Activated CD8-positive, alpha-beta memory T cell treated with anti-CD3 and anti-CD28 coated beads, Interleukin-2, amount 50 U/mL, for 1 hour (primary cell): Measurements from ENCODE around the gene KBTBD2.
A peak's percentile ranks its signal among the peaks of the same experiment; 100 is the strongest.
"Not testable (repeated sequence)": the region's sequence is repeated elsewhere in the genome, so short reads cannot be mapped to it uniquely, and the experiment has no call there.

Source experiments
- DNase-seq: peaks from one replicate; pipeline ENCODE4 v3.0.0-alpha.2; 2020; ENCODE audit errors: extremely low read depth

The KBTBD2 gene

GRCh38 chr7:32855837-32856775 lies 35.5 kb downstream of the KBTBD2 start:
- DNase-seq: not testable (repeated sequence)

GRCh38 chr7:32850654-32851053 lies 40.9 kb downstream of the KBTBD2 start:
- not testable (repeated sequence) for DNase-seq

- DNase-seq: not testable (repeated sequence)
These were observed 42.9 kb downstream of the KBTBD2 start for GRCh38 chr7:32848655-32849054.

- DNase-seq: peak; percentile 78
These were observed 44.8 kb downstream of the KBTBD2 start for GRCh38 chr7:32846630-32847225.

DNA sequence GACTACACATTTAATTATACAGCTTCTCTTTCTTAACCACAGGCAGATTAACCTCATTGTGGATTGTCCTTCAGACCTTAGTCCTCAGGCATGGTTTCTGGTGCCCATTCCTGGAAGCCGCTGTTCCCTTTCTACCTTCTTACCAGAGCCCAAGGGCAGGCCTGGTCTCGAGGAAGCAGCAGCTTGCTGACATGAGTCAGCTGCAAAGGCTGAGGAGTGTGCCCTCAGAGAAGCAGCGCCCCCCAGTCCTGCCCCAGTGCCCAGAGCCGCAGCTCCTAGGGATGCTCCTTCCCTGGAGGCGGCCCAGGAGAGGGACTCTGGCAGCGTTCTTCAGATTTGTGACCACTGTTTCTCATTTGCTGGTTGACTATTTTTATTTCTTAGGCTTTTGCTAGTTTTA lies 46.8 kb downstream of the KBTBD2 start:
- DNase-seq: not testable (repeated sequence)

DNA sequence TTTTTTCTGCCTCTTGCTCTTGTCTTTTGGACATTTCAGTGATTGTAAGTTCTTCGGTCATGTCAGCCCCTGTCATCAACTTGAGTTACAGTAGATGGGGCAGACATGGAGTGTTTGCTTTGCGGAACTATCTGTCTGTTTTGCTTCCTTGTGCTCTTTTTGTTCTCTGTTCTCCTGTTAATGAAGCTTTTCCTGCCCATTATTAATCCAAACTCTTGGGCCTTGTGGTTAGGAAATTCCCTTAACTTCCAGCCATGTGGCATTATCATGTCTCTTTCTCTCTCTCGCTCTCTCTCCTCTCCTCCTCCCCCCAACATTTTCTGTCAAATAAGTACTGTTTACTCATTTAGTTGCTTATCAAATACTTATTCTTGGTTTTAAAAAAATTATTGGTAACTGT lies 47.8 kb downstream of the KBTBD2 start:
- DNase-seq: not testable (repeated sequence)

DNA sequence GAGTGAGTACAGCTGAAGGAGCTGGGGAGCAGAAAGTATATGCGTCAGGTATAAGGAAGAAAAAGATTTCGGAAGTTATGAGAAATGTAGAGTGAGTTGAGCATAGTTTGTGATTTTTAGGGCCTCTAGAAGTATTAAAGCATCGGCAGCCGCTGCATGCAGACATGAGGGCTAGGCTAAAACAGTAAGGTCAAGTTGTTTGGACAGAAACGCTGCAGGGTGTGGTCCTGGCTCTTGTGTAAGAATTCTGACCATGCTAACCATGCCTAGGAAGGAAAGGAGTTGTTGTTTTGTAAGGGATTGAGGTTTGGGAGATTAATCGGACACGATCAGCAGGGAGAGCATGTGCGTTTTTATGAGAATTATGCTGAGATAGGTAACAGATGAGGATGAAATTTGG lies 51.7 kb downstream of the KBTBD2 start:
- DNase-seq: not testable (repeated sequence)

- DNase-seq: not testable (repeated sequence)
These were observed 62.4 kb downstream of the KBTBD2 start for GRCh38 chr7:32828996-32829752.
